GM23248 (cell line): ENCODE measurements around the gene ELANE. TPM values are rescaled to one million over a fixed set of nuclear protein-coding genes. Genes with fewer than 3 reads are reported as not detected.

Source experiments
- DNase-seq: peaks from one replicate; pipeline ENCODE4 v3.0.0-alpha.2; 2015
- H2AFZ ChIP-seq: fragments of 200-600 bp; sonication (generic); 2 replicates; pipeline ENCODE4 v1.6.1; 2016; ENCODE audit warnings: antibody characterized with exemption
- H3F3A ChIP-seq: fragments of 200-600 bp; sonication (generic); 2 replicates; pipeline ENCODE4 v1.6.1; 2016; ENCODE audit warnings: mild to moderate bottlenecking, antibody characterized with exemption, mixed run types; ENCODE audit not compliant: insufficient read depth
- H3K27ac ChIP-seq: fragments of 200-600 bp; sonication (generic); 2 replicates; pipeline ENCODE4 v1.5.1; 2016; ENCODE audit warnings: mild to moderate bottlenecking
- H3K27me3 ChIP-seq: fragments of 200-600 bp; sonication (generic); replicated peaks from 2 replicates; pipeline ENCODE4 v1.6.1; 2016; ENCODE audit warnings: mild to moderate bottlenecking; ENCODE audit not compliant: insufficient read depth
- H3K36me3 ChIP-seq: fragments of 200-600 bp; sonication (generic); 2 replicates; pipeline ENCODE4 v1.6.1; 2016; ENCODE audit warnings: low read depth, mild to moderate bottlenecking
- H3K4me1 ChIP-seq: fragments of 200-600 bp; sonication (generic); 2 replicates; pipeline ENCODE4 v1.6.1; 2016; ENCODE audit warnings: mild to moderate bottlenecking; ENCODE audit not compliant: insufficient read depth
- H3K4me2 ChIP-seq: fragments of 200-600 bp; sonication (generic); one replicate; pipeline ENCODE4 v1.6.1; 2016; ENCODE audit warnings: mild to moderate bottlenecking; ENCODE audit not compliant: unreplicated experiment
- H3K4me3 ChIP-seq: fragments of 200-600 bp; sonication (generic); 2 replicates; pipeline ENCODE4 v1.5.1; 2016; ENCODE audit warnings: mild to moderate bottlenecking
- H3K79me2 ChIP-seq: fragments of 200-600 bp; sonication (generic); 2 replicates; pipeline ENCODE4 v1.6.1; 2016; ENCODE audit warnings: mild to moderate bottlenecking; ENCODE audit not compliant: insufficient read depth
- H3K9ac ChIP-seq: fragments of 200-600 bp; sonication (generic); 2 replicates; pipeline ENCODE4 v1.6.1; 2016; ENCODE audit warnings: mild to moderate bottlenecking
- H3K9me2 ChIP-seq: fragments of 200-600 bp; sonication (generic); 2 replicates; pipeline ENCODE4 v1.6.1; 2016; ENCODE audit warnings: mixed run types, mild to moderate bottlenecking, moderate library complexity; ENCODE audit not compliant: insufficient read depth
- H3K9me3 ChIP-seq: fragments of 200-600 bp; sonication (generic); one replicate; pipeline ENCODE4 v1.6.1; 2017; ENCODE audit warnings: low read depth
- H4K20me1 ChIP-seq: fragments of 200-600 bp; sonication (generic); 2 replicates; pipeline ENCODE4 v1.6.0; 2016; ENCODE audit not compliant: insufficient read depth
- EZH2 ChIP-seq: fragments of 200-600 bp; sonication (generic); IDR thresholded peaks from 2 replicates; pipeline ENCODE4 v1.6.1; 2018; ENCODE audit warnings: antibody characterized with exemption, mild to moderate bottlenecking; ENCODE audit not compliant: insufficient read depth, poor library complexity, severe bottlenecking
- EZH2phosphoT487 ChIP-seq: fragments of 200-600 bp; sonication (generic); IDR thresholded peaks from 2 replicates; pipeline ENCODE4 v1.6.1; 2018; ENCODE audit warnings: antibody characterized with exemption, moderate library complexity, mild to moderate bottlenecking, low read depth; ENCODE audit not compliant: insufficient read depth
- WGBS, 2 experiments: methylation state at CpG; one replicate each; pipeline ENCODE4 v1.1.6; 2015 to 2017; ENCODE audit warnings: low lambda C conversion rate in 2 of 2, low coverage in 1 of 2; ENCODE audit errors: missing lambda C conversion rate in 2 of 2; 5-methylcytosine and 5-hydroxymethylcytosine counted together
- in situ Hi-C: fragments of 300-500 bp; cut with MboI; formaldehyde crosslinking; loops from 2 replicates; pipeline ENCODE4 v1.15.0; 2020
- polyA plus RNA-seq: library from polyadenylated mRNA; unstranded; fragments of >200 nt; fragmentation: Nextera tagmentation; extraction: Ambion mirVana; gene quantifications from 2 replicates; pipeline ENCODE4 v1.2.1, GENCODE V29; 2016
- total RNA-seq: library from RNA; depleted of rRNA; stranded (reverse); fragments of >200 nt; shearing (Covaris generic); gene quantifications from 2 replicates; pipeline ENCODE4 v1.2.3, GENCODE V29; 2014

Gene ELANE
- total and polyA plus RNA-seq, 2 experiments from 2014 or later: 0.34 TPM; not detected in 1

DNA sequence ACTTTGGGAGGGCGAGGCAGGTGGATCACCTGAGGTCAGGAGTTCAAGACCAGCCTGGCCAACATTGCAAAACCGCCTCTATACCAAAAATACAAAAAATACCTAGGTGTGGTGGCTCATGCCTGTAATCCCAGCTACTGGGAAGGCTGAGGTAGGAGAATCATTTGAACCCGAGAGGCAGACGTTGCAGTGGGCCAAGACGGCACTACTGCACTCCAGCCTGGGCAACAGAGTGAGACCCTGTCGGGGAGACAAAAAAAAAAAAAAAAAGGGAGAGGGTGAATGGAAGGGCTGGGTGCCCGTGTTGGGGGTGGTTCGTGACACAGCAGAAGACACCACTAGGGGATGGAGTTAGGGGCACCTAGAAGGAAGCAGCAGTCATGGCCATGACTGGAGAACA is 18.2 kb downstream of the ELANE start:
- peaks cover 14% of the 10 kb centered on the region for H3K4me1 ChIP-seq
- no peaks in the 10 kb centered on the region for H3K27me3 ChIP-seq
- 83 to 89% methylated on average over 7 to 8 of the region's 8 CpGs for WGBS, 2 experiments
- H3K9ac ChIP-seq: no peak overlapping the region
- no peak overlapping the region for H2AFZ ChIP-seq
- H3K9me3 ChIP-seq: no peaks in the 10 kb centered on the region
- no peak overlapping the region for H3K4me3 ChIP-seq
- H3F3A ChIP-seq: peaks cover 6% of the 10 kb centered on the region; the same call in 1 of the 2 replicates
- no peak for DNase-seq
- H4K20me1 ChIP-seq: no peaks in the 10 kb centered on the region
- no peaks in the 10 kb centered on the region for H3K9me2 ChIP-seq
- no peak overlapping the region for H3K4me2 ChIP-seq
- peak overlapping the region; percentile 78; the same call in 1 of the 2 replicates for H3K27ac ChIP-seq
- TF ChIP-seq EZH2: no peak
- no peak for TF ChIP-seq EZH2phosphoT487
- H3K36me3 ChIP-seq: no peaks in the 10 kb centered on the region
- in situ Hi-C loops: no loop called here
- H3K79me2 ChIP-seq: no peaks in the 10 kb centered on the region

DNA sequence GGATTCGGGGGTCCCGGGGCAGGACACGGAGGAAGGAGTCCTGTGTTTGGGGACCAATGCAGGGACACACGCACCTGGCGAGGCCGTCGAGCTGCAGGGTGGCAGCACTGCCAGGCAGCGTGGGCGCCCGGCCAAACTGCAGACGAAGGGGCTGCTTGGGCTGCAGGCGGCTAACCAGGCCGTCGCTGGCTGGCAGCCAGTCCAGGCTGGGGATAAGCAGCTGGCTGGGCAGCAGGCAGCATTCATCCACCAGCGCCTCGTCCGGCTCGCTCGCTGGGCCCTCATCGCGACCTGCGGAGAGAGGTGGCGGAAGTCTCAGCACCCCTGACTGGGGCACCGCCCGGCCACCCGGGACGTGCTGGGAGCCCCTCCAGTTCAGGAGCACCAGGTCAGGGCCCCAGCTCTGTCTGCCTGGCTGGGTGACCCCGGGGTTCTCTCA is 18.9 kb downstream of the ELANE start:
- in situ Hi-C loops: no loop called here
- no peaks in the 10 kb centered on the region for H3K79me2 ChIP-seq
- no peak overlapping the region for H3K9ac ChIP-seq
- H3F3A ChIP-seq: peaks cover 6% of the 10 kb centered on the region; the same call in 1 of the 2 replicates
- H4K20me1 ChIP-seq: no peaks in the 10 kb centered on the region
- peaks cover 14% of the 10 kb centered on the region for H3K4me1 ChIP-seq
- H3K27ac ChIP-seq: no peak overlapping the region
- H3K36me3 ChIP-seq: no peaks in the 10 kb centered on the region
- 83% methylated on average over 9 to 28 of the region's 28 CpGs for WGBS, 2 experiments
- no peak overlapping the region for H3K4me2 ChIP-seq
- H3K9me2 ChIP-seq: no peaks in the 10 kb centered on the region
- H2AFZ ChIP-seq: no peak overlapping the region
- no peaks in the 10 kb centered on the region for H3K9me3 ChIP-seq
- no peak for TF ChIP-seq EZH2
- no peak for TF ChIP-seq EZH2phosphoT487
- H3K4me3 ChIP-seq: no peak overlapping the region
- no peak for DNase-seq
- no peaks in the 10 kb centered on the region for H3K27me3 ChIP-seq

DNA sequence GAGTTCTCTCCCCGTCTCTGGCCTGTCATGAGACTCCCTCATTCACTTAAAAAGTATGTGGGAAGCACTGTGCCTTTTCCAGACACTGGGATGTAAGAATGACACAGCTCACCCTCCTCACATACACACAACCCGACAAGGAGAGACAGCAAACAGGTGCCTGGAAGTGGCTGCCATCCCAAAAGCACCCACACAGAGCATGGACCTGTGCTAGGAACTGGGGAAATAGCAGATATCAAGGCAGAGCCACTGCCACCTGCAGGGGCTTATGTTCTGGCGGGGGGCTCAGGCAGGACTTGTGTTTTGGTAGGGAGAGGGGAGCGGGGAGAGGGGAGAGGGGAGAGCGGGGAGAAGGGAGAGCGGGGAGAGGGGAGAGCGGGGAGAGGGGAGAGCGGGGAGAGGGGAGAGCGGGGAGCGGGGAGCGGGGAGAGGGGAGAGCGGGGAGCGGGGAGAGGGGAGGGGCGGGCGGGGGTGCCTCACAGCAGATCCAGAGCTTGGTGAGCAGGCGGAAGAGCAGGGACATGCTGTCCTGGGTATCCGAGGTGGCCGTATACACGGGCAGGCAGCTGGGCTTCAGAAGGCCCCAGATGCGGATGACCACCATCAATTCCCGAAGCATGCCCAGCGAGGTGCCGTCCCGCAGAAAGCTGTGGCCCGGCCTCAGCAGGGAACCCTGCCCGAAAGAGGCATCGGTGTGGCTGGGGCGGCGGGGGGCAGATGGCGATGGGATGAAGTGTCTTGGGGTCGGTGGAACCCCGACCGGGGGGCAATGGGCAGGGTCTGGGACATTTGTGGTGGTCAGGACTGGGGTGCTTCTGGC is 19.6 kb downstream of the ELANE start:
- Histone ChIP-seq H3K36me3 (no peaks in the 10 kb centered on the region), H3K4me2 (no peak overlapping the region), H2AFZ (no peak overlapping the region), H3K9me2 (no peaks in the 10 kb centered on the region), H3K9ac (no peak overlapping the region), H3K27ac (no peak overlapping the region), H3K4me3 (no peak overlapping the region), H3K27me3 (no peaks in the 10 kb centered on the region), H3F3A (peaks cover 6% of the 10 kb centered on the region; the same call in 1 of the 2 replicates), H3K79me2 (no peaks in the 10 kb centered on the region), H3K9me3 (no peaks in the 10 kb centered on the region), H4K20me1 (no peaks in the 10 kb centered on the region), H3K4me1 (peaks cover 14% of the 10 kb centered on the region)
- in situ Hi-C loops: no loop called here
- DNase-seq: no peak
- WGBS, 2 experiments: 86 to 89% methylated on average over 23 to 33 of the region's 33 CpGs
- TF ChIP-seq EZH2 (no peak), EZH2phosphoT487 (no peak)

DNA sequence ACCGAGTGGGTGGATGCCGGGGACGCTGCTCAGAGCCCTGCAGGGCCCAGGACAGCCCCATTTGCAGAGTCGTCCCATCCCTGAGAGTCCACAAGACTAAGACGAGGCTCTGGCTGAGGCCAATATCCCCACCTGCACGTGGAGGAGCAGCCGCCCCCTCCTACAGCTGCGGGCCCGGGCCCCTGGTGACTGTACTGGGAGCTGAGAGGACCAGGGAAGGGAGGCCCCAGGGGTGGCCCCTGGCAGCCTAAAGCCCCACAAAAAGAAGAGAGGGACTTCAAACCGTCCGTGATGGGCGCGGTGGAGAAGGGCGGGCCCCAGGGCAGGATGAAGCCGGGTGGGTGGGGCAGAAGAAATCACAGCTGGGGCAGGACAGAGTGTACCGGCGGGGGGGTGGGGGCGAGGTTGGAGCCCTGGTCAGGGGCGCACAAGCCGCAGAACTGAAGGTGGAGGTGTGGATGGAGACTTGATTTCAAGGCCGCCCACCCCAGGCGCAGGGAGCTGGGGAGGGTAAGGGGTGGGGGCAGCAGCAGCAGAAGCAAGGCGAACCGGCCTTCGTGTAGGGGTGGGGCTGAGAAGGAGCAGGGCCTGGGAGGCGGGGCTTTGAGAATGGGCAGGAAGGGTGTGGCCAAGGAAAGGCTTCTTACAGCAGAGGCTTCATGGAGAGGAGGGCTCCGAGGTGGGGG is 20.3 kb downstream of the ELANE start:
- Histone ChIP-seq H3K9me2 (no peaks in the 10 kb centered on the region), H2AFZ (no peak overlapping the region), H3K4me3 (no peak overlapping the region), H3K36me3 (no peaks in the 10 kb centered on the region), H3K27ac (no peak overlapping the region), H3K4me2 (no peak overlapping the region), H3K9me3 (no peaks in the 10 kb centered on the region), H3K9ac (no peak overlapping the region), H3K27me3 (no peaks in the 10 kb centered on the region), H4K20me1 (no peaks in the 10 kb centered on the region), H3K79me2 (no peaks in the 10 kb centered on the region), H3K4me1 (peaks cover 14% of the 10 kb centered on the region), H3F3A (peaks cover 6% of the 10 kb centered on the region; the same call in 1 of the 2 replicates)
- in situ Hi-C loops: no loop called here
- TF ChIP-seq EZH2phosphoT487 (no peak), EZH2 (no peak)
- 71 to 72% methylated on average over 9 to 26 of the region's 27 CpGs for WGBS, 2 experiments
- peak; percentile 72 for DNase-seq
